Tongue (tissue), 2 donors: ENCODE data around the gene LONP1. TPM values are rescaled to one million over a fixed set of nuclear protein-coding genes. Genes with fewer than 3 reads are reported as not detected.
"Not testable (repeated sequence)": the region's sequence is repeated elsewhere in the genome, so short reads cannot be mapped to it uniquely, and the experiment has no call there.

ENCODE experiments used
- DNase-seq: peaks from one replicate; pipeline ENCODE4 v3.0.0-alpha.2; 2015
- total RNA-seq: library from RNA; depleted of rRNA; stranded (reverse); fragments of >200 nt; gene quantifications from one replicate; pipeline ENCODE4 v1.2.3, GENCODE V29; 2014

The LONP1 gene
- total RNA-seq, 1 donor from 2014 or later, result 55.7 TPM

GRCh38 chr19:5713228-5713627, 6.7 kb downstream of the LONP1 start:
- DNase-seq, result no peak

- DNase-seq, result no peak
Observed at GRCh38 chr19:5711713-5712161, 8.2 kb downstream of the LONP1 start.

- DNase-seq, result no peak
Observed at GRCh38 chr19:5711025-5711424, 8.9 kb downstream of the LONP1 start.

- DNase-seq, result no peak
Observed at GRCh38 chr19:5707576-5708575, 12.1 kb downstream of the LONP1 start.

GRCh38 chr19:5706876-5707573, 12.9 kb downstream of the LONP1 start:
- no peak for DNase-seq

GRCh38 chr19:5705552-5705951, 14.4 kb downstream of the LONP1 start:
- DNase-seq, result no peak

GRCh38 chr19:5703819-5704818, 15.8 kb downstream of the LONP1 start:
- DNase-seq, result no peak

GRCh38 chr19:5702053-5702410, 17.9 kb downstream of the LONP1 start:
- not testable (repeated sequence) for DNase-seq

- no peak for DNase-seq
Observed at GRCh38 chr19:5700455-5701092, 19.4 kb downstream of the LONP1 start.

- DNase-seq, result no peak
Observed at GRCh38 chr19:5698635-5699422, 21.1 kb downstream of the LONP1 start.

- no peak for DNase-seq
Observed at GRCh38 chr19:5697890-5698634, 21.9 kb downstream of the LONP1 start.

GRCh38 chr19:5697022-5697889, 22.7 kb downstream of the LONP1 start:
- DNase-seq, result no peak

- DNase-seq, result no peak
Observed at GRCh38 chr19:5696196-5697021, 23.5 kb downstream of the LONP1 start.

GRCh38 chr19:5695649-5696195, 24.2 kb downstream of the LONP1 start:
- peak; percentile 47 for DNase-seq

- no peak for DNase-seq
Observed at GRCh38 chr19:5694956-5695648, 24.8 kb downstream of the LONP1 start.

- no peak for DNase-seq
Observed at GRCh38 chr19:5694167-5694955, 25.6 kb downstream of the LONP1 start.
